Activated naive CD8-positive, alpha-beta T cell treated with anti-CD3 and anti-CD28 coated beads, Interleukin-2, amount 50 U/mL, for 16 hours (primary cell): Measurements from ENCODE around the gene PRPSAP2.
"Not testable (repeated sequence)": the region's sequence is repeated elsewhere in the genome, so short reads cannot be mapped to it uniquely, and the experiment has no call there.

ENCODE experiments used
- DNase-seq: peaks from one replicate; pipeline ENCODE4 v3.0.0-alpha.2; 2020; ENCODE audit warnings: low read depth, low spot score

The PRPSAP2 gene

DNA sequence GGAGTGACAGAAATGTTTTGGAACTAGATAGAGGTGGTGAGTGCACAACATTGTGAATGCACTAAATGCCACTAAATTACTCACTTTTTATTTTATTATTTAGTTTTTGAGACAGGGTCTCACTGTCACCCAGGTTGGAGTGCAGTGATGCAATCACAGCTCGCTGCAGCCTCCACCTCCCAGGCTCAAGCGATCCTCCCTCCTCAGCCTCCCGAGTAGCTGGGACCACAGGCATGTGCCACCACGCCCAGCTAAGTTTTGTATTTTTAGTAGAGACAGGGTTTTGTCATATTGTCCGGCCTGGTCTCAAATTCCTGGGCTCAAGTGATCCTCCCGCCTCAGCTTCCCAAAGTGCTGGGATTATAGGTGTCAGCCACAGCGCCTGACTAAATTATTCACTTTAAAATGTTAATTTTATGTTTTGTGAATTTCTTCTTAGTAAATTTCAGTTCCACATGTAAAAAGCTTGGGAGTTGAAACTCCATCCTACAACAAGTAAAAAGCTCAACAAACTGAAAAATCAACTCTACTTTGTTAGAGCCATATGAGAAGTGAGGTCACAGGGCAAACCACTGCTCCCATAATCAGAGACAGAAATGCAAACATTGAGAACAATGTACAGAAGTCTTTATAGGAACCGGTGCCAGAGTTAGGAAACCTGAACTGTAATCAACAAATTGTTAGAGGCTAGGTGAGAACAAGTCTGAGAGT, 80.2 kb downstream of the PRPSAP2 start:
- no peak for DNase-seq

- DNase-seq: no peak
Measured at GRCh38 chr17:18938692-18939023, 80.7 kb downstream of the PRPSAP2 start.

DNA sequence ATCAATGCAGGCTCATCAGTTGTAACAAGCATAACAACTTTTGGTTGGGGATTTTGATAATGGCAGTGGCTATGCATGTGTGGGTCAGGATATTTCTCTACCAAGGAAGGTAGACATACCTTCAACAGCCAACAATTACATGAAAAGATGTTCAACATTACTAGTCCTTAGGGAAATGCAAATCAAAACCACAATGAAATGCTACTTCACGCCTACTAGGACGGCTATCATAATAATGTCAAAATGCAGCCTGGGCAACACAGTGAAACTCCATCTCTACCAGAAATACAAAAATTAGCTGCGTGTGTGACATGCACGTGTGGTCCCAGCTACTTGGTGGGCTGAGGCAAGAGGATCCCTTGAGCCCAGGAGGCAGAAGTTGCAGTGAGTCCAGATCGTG, 86.7 kb downstream of the PRPSAP2 start:
- DNase-seq: no peak

GRCh38 chr17:18946536-18946935, 88.6 kb downstream of the PRPSAP2 start:
- DNase-seq: no peak

GRCh38 chr17:18947866-18948265, 89.9 kb downstream of the PRPSAP2 start:
- DNase-seq: no peak

DNA sequence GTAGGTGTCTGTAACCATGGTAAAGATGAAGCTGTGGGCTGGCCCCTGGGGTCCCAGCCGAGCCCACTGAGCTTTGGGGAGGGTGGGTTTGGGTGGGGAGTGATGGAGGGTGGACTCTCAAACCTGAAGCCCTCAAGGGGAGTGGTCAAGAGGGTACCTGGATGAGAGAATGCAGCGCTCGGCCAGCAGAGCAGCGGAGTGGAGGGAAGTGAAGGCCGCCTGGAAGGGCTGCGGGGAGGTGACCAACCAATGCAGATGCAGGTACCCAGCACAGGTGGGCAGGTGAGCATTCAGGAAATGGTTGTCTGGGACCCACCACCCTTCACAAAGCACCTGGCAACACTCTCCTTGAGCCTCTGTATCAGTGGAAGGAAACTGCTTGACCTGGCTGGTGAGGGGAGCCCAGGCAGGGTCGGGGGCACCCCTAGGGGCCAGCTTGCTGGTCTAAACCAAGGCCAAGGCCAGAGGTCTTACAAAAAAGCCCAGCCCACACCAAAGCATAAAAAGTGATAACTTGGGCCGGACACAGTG, 90.6 kb downstream of the PRPSAP2 start:
- no peak for DNase-seq

GRCh38 chr17:18949566-18949965, 91.6 kb downstream of the PRPSAP2 start:
- no peak for DNase-seq

GRCh38 chr17:18950346-18950745, 92.4 kb downstream of the PRPSAP2 start:
- no peak for DNase-seq

DNA sequence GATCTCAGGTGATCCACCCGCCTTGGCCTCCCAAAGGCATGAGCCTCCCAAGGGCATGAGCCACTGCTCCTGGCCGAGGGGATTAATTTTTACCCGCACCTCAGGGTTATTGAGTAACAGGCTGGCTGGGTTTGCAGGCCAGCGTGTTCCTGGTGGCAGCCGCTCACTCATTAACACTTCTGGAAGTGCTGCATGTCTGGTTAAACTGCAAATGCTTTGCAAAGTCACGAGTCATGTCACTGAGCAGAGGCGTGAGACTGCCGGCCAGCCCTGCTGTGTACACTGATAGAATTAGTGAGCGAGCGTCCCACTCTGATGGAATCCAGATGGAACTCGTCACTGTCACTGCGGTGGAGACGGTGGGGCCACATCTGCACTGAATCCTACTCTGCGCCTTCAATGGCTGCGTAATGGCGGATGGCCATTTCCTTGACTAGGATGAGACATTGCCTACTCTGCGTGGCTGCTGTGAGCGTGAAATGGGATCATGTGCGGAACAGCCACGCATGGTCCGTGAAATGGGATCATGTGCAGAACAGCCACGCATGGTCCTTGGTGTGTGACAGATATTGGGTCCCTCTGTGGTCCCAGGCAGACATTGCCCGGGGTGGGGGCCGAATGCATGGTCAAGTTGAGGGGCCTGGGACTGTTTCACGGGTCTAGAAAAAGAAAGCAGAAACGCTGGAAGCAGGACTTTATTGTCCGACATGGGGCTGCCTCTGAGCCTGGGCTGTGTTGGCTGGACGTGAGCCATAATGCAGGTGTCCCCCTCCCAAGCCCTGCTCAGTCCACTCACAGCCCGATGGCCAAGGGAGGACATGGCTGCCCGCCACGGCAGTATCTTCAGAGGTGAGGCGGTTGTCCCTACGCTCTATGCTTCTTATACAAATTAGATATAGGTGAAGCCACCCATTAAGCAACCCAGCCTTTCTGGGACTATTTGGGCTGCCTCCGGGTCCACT, 93.3 kb downstream of the PRPSAP2 start:
- no peak for DNase-seq

- DNase-seq: no peak
Measured at GRCh38 chr17:18951941-18952842, 94.3 kb downstream of the PRPSAP2 start, which contains the start of gene SLC5A10. TSS of gene SLC5A10 (plus strand) at chr17:18952165. CDS start at chr17:18952206, 41 bp downstream.

DNA sequence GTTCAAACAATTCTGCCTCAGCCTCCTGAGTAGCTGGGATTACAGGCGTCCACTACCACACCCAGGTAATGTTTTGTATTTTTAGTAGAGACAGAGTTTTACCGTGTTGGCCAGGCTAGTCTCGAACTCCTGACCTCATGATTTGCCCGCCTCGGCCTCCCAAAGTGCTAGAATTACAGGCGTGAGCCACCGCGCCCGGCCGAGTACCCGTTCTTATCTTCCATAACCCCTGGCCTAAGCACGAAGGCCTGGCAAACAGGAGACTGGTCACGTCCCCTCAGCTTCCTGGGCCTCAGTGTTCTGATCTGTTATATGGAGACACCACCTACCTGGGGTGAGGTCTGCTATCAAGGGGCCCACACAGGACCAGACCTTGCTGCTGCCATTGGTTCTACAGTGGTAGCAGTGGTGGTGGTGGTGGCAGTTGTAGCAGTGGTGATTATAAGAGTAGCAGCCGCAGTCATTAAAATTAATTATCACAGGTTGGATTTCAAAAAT, 95.3 kb downstream of the PRPSAP2 start:
- DNase-seq: no peak

GRCh38 chr17:18954321-18954720, 96.4 kb downstream of the PRPSAP2 start:
- DNase-seq: no peak

GRCh38 chr17:18955009-18955408, 97.1 kb downstream of the PRPSAP2 start:
- DNase-seq: no peak

DNA sequence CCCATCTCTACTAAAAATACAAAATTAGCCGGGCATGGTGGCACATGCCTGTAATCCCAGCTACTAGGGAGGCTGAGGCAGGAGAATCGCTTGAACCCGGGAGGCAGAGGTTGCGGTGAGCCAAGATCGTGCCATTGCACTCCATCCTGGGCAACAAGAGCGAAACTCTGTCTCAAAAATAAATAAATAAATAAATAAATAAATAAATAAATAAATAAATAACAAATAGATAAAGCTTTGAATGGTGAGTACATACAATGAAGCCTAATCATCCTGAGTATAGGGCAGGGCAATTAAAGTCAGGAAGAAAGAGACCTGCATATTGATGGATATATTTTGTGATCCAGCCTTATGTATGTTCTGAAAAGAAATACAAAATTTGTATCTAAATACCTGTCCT, 98.1 kb downstream of the PRPSAP2 start:
- not testable (repeated sequence) for DNase-seq

GRCh38 chr17:18956581-18956980, 98.7 kb downstream of the PRPSAP2 start:
- DNase-seq: no peak

- no peak for DNase-seq
Measured at GRCh38 chr17:18957831-18958230, 99.9 kb downstream of the PRPSAP2 start.

DNA sequence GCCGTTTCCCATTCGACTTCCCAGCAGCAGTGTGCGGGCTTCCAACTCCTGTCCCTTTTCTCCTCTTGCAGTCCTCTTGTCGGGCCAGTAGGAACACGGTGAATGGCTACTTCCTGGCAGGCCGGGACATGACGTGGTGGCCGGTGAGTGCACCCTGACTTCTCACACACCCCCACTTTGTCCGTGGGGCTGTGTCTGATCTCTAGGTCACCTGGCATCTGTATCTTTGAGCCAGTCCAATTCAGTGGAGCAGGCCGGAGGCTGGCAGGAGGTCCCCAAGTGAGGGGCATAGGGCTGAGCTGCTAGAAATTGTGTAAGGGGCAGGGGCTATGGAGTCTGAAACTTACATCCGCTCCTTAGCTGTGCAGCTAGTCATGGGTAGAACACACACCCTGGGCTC, 100.7 kb downstream of the PRPSAP2 start:
- DNase-seq: no peak

- DNase-seq: no peak
Measured at GRCh38 chr17:18959071-18959844, 101.3 kb downstream of the PRPSAP2 start.

DNA sequence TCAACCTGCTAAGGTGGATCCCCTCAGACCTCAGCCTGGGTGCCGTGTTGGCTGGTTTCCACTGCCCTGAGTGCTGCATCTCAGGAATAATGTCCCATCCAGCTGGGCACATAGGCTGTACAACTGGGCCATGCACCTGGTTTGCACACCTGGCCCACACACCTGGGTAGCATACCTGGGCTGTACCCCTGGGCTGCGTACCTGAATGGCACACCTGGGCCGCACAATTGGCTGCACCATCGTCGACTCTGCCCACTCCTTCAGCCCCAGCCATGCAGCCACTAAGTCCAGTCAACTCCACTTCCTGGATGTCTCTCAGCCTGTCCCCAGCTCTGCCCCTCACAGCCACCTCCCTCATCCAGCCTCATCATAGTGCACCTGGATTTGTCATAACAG, 101.9 kb downstream of the PRPSAP2 start:
- no peak for DNase-seq

GRCh38 chr17:18960241-18960665, 102.3 kb downstream of the PRPSAP2 start:
- no peak for DNase-seq
